Panc1 (cell line): ENCODE data around the gene SLC25A39.
"Not testable (repeated sequence)": the region's sequence is repeated elsewhere in the genome, so short reads cannot be mapped to it uniquely, and the experiment has no call there.

Source experiments
- CTCF ChIP-seq: fragments of 450-650 bp; IDR thresholded peaks from 2 replicates; pipeline ENCODE4 v1.5.1; 2017; ENCODE audit warnings: mild to moderate bottlenecking
- POLR2AphosphoS5 ChIP-seq: IDR thresholded peaks from 2 replicates; pipeline ENCODE4 v1.6.1; 2012; ENCODE audit warnings: mild to moderate bottlenecking, low read depth, low read length, moderate library complexity
- REST ChIP-seq, 2 experiments: IDR thresholded peaks; 2 replicates each; pipeline ENCODE4 v1.6.1; 2011 to 2012; ENCODE audit warnings: low read depth in 2 of 2, control low read depth in 1 of 2, low read length in 1 of 2, mild to moderate bottlenecking in 1 of 2, moderate library complexity in 1 of 2; ENCODE audit not compliant: insufficient read depth in 1 of 2

GRCh38 chr17:44340553-44340952 lies 15.9 kb upstream of the SLC25A39 start:
- TF ChIP-seq POLR2AphosphoS5; CTCF; REST (IDR thresholded peaks at IDR 0.05; ENCODE audit: insufficient read depth in 1 of 2, low read depth in 2 of 2, low read length in 1 of 2): not testable (repeated sequence)
